Prostate gland (tissue), 2 donors: Measurements from ENCODE around the gene ANXA2R.

ENCODE experiments used
- POLR2AphosphoS5 ChIP-seq: sonication (generic); formaldehyde crosslinking; IDR thresholded peaks from one replicate; pipeline ENCODE4 v1.6.1; 2017; ENCODE audit warnings: antibody characterized with exemption
- TF ChIP-seq, protein P1 (sequence below), 4 experiments: fragments of 200-600 bp in 2 of 4; fragments of 450-650 bp in 2 of 4; sonication (generic) in 2 of 4; IDR thresholded peaks; 1 replicate in 3 of 4; 2 replicates in 1 of 4; pipeline ENCODE4 v1.5.1; 2016 to 2019; ENCODE audit warnings: antibody characterized with exemption in 4 of 4, mild to moderate bottlenecking in 2 of 4, moderate library complexity in 2 of 4

DNA sequence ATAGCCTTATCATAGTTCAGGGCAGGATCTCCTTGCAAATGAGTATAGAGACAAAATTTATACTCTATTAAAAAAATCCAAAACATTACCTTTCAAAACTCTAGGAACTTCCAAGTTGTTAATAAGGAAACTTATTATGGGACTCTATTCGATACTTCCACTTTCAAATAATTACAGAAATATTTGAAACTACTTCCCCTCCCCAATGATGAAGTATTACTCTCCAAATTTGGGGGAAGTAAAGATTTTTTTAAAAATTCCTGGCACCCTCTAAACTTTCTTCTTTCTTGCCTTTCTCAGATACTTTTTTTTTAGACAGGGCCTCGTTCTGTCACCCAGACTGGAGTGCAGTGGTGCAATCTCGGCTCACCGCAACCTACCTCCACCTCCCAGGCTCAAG, 35.1 kb downstream of the ANXA2R start:
- TF ChIP-seq, protein P1, sequence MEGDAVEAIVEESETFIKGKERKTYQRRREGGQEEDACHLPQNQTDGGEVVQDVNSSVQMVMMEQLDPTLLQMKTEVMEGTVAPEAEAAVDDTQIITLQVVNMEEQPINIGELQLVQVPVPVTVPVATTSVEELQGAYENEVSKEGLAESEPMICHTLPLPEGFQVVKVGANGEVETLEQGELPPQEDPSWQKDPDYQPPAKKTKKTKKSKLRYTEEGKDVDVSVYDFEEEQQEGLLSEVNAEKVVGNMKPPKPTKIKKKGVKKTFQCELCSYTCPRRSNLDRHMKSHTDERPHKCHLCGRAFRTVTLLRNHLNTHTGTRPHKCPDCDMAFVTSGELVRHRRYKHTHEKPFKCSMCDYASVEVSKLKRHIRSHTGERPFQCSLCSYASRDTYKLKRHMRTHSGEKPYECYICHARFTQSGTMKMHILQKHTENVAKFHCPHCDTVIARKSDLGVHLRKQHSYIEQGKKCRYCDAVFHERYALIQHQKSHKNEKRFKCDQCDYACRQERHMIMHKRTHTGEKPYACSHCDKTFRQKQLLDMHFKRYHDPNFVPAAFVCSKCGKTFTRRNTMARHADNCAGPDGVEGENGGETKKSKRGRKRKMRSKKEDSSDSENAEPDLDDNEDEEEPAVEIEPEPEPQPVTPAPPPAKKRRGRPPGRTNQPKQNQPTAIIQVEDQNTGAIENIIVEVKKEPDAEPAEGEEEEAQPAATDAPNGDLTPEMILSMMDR (IDR thresholded peaks at IDR 0.05) = no peak
- no peak for TF ChIP-seq POLR2AphosphoS5
